ENCODE data around the gene RNF213.

- TF ChIP-seq CTCF (IDR thresholded peaks at IDR 0.05), result no peak
- no peak for TF ChIP-seq JUND (IDR thresholded peaks at IDR 0.05)
- no peak for TF ChIP-seq EZH2phosphoT487 (IDR thresholded peaks at IDR 0.05; ENCODE audit: borderline replicate concordance, low read depth)
- no peak for TF ChIP-seq TCF12 (IDR thresholded peaks at IDR 0.05)
- no peak for TF ChIP-seq SMC3 (IDR thresholded peaks at IDR 0.05; ENCODE audit: low read depth, low read length)
Measured at GRCh38 chr17:80345321-80345720, 84.7 kb downstream of the RNF213 start.

All from SK-N-SH (cell line).